H1 (cell line): ENCODE data around the gene PROSER2.

ENCODE experiments used
- CEBPB ChIP-seq: IDR thresholded peaks from 2 replicates; pipeline ENCODE4 v1.6.1; 2012; ENCODE audit warnings: low read depth, low read length
- POLR2A ChIP-seq, 2 experiments: IDR thresholded peaks; 1 replicate in 1 of 2; 2 replicates in 1 of 2; pipeline ENCODE4 v1.6.1; 2011; ENCODE audit warnings: low read depth in 2 of 2, low read length in 2 of 2, mild to moderate bottlenecking in 2 of 2; ENCODE audit errors: control extremely low read depth in 1 of 2
- TF ChIP-seq, protein P1 (sequence below), 3 experiments: IDR thresholded peaks; 1 replicate in 2 of 3; 2 replicates in 1 of 3; pipeline versions ENCODE4 v1.5.1 to v1.6.1; 2011; ENCODE audit warnings: low read length in 3 of 3, mild to moderate bottlenecking in 3 of 3, inconsistent platforms in 2 of 3, low read depth in 1 of 3, moderate library complexity in 1 of 3; ENCODE audit not compliant: insufficient read depth in 1 of 3; ENCODE audit errors: control extremely low read depth in 1 of 3

- TF ChIP-seq CEBPB (no peak), POLR2A (IDR thresholded peaks at IDR 0.05; ENCODE audit: control extremely low read depth in 1 of 2, low read depth in 2 of 2, low read length in 2 of 2) (no peak)
- TF ChIP-seq, protein P1, sequence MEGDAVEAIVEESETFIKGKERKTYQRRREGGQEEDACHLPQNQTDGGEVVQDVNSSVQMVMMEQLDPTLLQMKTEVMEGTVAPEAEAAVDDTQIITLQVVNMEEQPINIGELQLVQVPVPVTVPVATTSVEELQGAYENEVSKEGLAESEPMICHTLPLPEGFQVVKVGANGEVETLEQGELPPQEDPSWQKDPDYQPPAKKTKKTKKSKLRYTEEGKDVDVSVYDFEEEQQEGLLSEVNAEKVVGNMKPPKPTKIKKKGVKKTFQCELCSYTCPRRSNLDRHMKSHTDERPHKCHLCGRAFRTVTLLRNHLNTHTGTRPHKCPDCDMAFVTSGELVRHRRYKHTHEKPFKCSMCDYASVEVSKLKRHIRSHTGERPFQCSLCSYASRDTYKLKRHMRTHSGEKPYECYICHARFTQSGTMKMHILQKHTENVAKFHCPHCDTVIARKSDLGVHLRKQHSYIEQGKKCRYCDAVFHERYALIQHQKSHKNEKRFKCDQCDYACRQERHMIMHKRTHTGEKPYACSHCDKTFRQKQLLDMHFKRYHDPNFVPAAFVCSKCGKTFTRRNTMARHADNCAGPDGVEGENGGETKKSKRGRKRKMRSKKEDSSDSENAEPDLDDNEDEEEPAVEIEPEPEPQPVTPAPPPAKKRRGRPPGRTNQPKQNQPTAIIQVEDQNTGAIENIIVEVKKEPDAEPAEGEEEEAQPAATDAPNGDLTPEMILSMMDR (IDR thresholded peaks at IDR 0.05; ENCODE audit: control extremely low read depth in 1 of 3, insufficient read depth in 1 of 3, low read depth in 1 of 3, low read length in 3 of 3): no peak
These were observed 46.1 kb downstream of the PROSER2 start for GRCh38 chr10:11869219-11869618.
